ENCODE data around the gene PRRT1.
A peak's percentile ranks its signal among the peaks of the same experiment; 100 is the strongest.

GRCh38 chr6:32154514-32155161 is 2.9 kb upstream of the PRRT1 start:
- no peak for TF ChIP-seq ELK1 (IDR thresholded peaks at IDR 0.05; ENCODE audit: low read depth, low read length)
- TF ChIP-seq POLR2A (IDR thresholded peaks at IDR 0.05; ENCODE audit: low read length) = no peak
- peak; percentile 44 for TF ChIP-seq CTCF (IDR thresholded peaks at IDR 0.05)
- TF ChIP-seq MAX (IDR thresholded peaks at IDR 0.05) = no peak
- TF ChIP-seq CEBPB (IDR thresholded peaks at IDR 0.05) = no peak
- TF ChIP-seq NFE2L2 (conservative IDR thresholded peaks at IDR 0.05; ENCODE audit: low read length) = no peak
- TF ChIP-seq JUNB (IDR thresholded peaks at IDR 0.05) = no peak
- TF ChIP-seq RCOR1 (IDR thresholded peaks at IDR 0.05; ENCODE audit: low read depth, low read length) = no peak
- TF ChIP-seq, protein P1, sequence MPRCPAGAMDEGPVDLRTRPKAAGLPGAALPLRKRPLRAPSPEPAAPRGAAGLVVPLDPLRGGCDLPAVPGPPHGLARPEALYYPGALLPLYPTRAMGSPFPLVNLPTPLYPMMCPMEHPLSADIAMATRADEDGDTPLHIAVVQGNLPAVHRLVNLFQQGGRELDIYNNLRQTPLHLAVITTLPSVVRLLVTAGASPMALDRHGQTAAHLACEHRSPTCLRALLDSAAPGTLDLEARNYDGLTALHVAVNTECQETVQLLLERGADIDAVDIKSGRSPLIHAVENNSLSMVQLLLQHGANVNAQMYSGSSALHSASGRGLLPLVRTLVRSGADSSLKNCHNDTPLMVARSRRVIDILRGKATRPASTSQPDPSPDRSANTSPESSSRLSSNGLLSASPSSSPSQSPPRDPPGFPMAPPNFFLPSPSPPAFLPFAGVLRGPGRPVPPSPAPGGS (IDR thresholded peaks at IDR 0.05) = no peak
- no peak for TF ChIP-seq PBX3 (IDR thresholded peaks at IDR 0.05)
- no peak for TF ChIP-seq EP300 (IDR thresholded peaks at IDR 0.05)
